Measurements from ENCODE around the gene KHDRBS1. TPM values are rescaled to one million over a fixed set of nuclear protein-coding genes. Genes with fewer than 3 reads are reported as not detected.

The KHDRBS1 gene
- total RNA-seq, 2 experiments from 2014 or later: 91.6 to 94.2 TPM

DNA sequence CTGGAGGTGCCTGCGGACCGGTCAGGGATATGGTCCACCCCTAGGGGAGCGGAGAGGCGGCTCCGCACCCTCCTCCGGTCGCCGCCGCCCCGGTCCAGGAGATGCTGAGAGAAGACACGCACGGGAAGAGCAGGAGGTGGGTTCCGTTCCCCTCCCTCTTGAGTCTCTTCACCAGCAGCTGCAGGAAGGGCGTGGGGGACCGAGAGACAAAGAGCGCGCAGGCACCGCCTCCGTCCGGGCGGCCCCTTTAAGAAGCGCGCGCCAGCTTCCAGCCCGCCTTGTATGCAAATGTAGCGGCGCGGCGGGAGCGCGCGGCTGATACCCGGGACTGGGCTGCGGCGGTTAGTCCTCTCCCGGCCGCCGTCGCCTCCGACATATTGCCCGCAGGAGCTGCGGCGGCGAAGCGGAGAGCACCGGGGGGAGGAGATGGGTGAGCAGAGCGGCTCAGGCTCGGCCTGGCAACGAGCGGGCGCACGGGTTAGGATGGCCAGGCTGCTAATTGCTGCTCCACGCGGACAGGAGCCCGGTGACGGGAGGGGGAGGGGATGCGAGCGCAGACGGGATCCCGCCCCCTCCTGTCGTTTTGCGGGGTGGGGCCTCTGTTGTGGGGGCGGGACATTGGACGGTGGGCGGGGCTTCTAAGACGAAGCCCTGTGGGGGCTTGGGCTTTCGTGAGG, 59.1 kb downstream of the KHDRBS1 start, which contains the start of gene TMEM39B:
Gene TMEM39B, plus strand, starts transcription at position 318 of the 677 bp plus-strand sequence. Its CDS starts 109 bp downstream, at position 427.
- TF ChIP-seq, protein P1, sequence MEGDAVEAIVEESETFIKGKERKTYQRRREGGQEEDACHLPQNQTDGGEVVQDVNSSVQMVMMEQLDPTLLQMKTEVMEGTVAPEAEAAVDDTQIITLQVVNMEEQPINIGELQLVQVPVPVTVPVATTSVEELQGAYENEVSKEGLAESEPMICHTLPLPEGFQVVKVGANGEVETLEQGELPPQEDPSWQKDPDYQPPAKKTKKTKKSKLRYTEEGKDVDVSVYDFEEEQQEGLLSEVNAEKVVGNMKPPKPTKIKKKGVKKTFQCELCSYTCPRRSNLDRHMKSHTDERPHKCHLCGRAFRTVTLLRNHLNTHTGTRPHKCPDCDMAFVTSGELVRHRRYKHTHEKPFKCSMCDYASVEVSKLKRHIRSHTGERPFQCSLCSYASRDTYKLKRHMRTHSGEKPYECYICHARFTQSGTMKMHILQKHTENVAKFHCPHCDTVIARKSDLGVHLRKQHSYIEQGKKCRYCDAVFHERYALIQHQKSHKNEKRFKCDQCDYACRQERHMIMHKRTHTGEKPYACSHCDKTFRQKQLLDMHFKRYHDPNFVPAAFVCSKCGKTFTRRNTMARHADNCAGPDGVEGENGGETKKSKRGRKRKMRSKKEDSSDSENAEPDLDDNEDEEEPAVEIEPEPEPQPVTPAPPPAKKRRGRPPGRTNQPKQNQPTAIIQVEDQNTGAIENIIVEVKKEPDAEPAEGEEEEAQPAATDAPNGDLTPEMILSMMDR (IDR thresholded peaks at IDR 0.05): no peak
- H3K27ac ChIP-seq (ENCODE audit: low read depth in 1 of 2, low read length in 2 of 2): peak within 1 kb of the TSS; percentile 50 to 68
- POLR2A ChIA-PET: interaction anchor here (0.6 to 3.4 kb wide), 37 partner anchors 8 to 1054 kb away, joined by 3 to 71 read pairs (median 5); partner anchors contain the start of genes BSDC1, CCDC28B, IQCC and KHDRBS1
- Mint-ChIP-seq H3K4me3 (peak within 1 kb of the TSS; percentile 89), H3K27ac (peak within 1 kb of the TSS; percentile 82), H3K9me3 (no peaks in the 10 kb centered on the region), H3K27me3 (no peaks in the 10 kb centered on the region), H3K36me3 (ENCODE audit: low read depth) (peaks cover 47% of the 10 kb centered on the region), H3K4me1 (ENCODE audit: low read depth) (peaks cover 39% of the 10 kb centered on the region)
- H3K4me1 ChIP-seq (ENCODE audit: insufficient read depth, low read length): peaks cover 27% of the 10 kb centered on the region
- CTCF ChIA-PET: interaction anchor here (1.0 to 5.5 kb wide), 10 partner anchors 9 to 328 kb away, joined by 3 to 39 read pairs (median 4); partner anchors contain the start of genes KHDRBS1, KPNA6 and TXLNA
- no peaks in the 10 kb centered on the region for H3K27me3 ChIP-seq (ENCODE audit: control insufficient read depth in 1 of 2, insufficient read depth in 2 of 2, low read length in 2 of 2)
- intact Hi-C loops (cut with DNase I, micrococcal nuclease): loop anchor here (1.0 to 10.0 kb wide), 8 partner anchors 36 to 744 kb away; partner anchors contain the start of genes KPNA6 (in 2 of the 2), ADGRB2 (in 1 of the 2), BSDC1 (in 1 of the 2) and PEF1 (in 1 of the 2)
- H3K36me3 ChIP-seq (ENCODE audit: insufficient read depth, low read length): peaks cover 18% of the 10 kb centered on the region
- no peaks in the 10 kb centered on the region for H3K9me3 ChIP-seq (ENCODE audit: control insufficient read depth in 1 of 2, insufficient read depth in 1 of 2, low read length in 2 of 2)
- DNase-seq: peak; percentile 86 to 98 (median 92)
- ATAC-seq (ENCODE audit: poor library complexity): peak; percentile 84
- H3K4me3 ChIP-seq (ENCODE audit: low read length): peak within 1 kb of the TSS; percentile 71

DNA sequence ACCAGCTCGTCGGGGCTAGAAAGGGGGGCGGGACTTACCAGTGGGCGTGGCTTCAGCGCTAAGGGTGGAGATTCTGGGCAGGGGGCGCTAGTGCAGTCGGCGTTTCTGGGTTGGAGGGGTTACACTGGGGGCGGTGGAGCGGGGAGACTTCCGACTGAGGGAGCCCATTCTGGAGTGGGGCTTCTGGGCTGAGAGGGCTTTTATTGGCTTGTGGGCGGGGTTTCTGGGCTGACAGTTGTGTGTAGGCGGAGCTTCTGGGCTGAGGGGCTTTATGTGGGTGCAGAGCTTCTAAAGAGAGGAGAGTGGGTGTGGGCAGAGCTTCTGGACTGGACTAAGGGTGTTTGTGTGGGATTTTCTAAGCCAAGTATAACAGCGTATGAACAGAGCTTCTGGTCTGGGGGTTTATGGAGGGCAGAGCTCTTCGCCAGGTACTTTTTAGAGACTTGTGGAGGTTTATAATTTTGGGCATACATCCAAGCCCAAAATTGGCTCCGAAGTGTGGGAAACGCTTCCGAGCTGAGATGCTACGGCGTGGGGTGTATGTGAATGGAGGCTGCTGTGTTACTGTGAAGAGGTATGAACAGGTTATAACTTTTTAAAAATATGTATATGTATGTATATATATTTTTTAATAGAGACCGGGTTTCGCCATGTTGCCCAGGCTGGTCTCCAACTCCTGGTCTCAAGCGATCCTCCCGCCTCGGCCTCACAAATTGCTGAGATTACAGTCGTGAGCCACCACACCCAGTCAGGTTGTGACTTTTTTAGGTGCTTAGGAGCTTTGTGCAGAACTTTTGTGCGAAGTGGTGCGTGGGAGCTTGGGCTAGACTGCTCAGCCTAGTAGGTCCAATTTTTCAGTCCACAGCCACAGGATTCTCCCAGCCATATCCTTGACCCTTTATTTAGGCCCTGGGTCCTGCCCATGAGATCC, 59.9 kb downstream of the KHDRBS1 start:
- Mint-ChIP-seq H3K27me3 (no peaks in the 10 kb centered on the region), H3K9me3 (no peaks in the 10 kb centered on the region), H3K4me3 (peak overlapping the region; percentile 89), H3K4me1 (ENCODE audit: low read depth) (peaks cover 39% of the 10 kb centered on the region), H3K27ac (peak overlapping the region; percentile 82), H3K36me3 (ENCODE audit: low read depth) (peaks cover 54% of the 10 kb centered on the region)
- Histone ChIP-seq H3K27me3 (ENCODE audit: control insufficient read depth in 1 of 2, insufficient read depth in 2 of 2, low read length in 2 of 2) (no peaks in the 10 kb centered on the region), H3K9me3 (ENCODE audit: control insufficient read depth in 1 of 2, insufficient read depth in 1 of 2, low read length in 2 of 2) (no peaks in the 10 kb centered on the region), H3K4me3 (ENCODE audit: low read length) (peak overlapping the region; percentile 71), H3K27ac (ENCODE audit: low read depth in 1 of 2, low read length in 2 of 2) (peak overlapping the region; percentile 32 to 68), H3K36me3 (ENCODE audit: insufficient read depth, low read length) (peaks cover 20% of the 10 kb centered on the region), H3K4me1 (ENCODE audit: insufficient read depth, low read length) (peaks cover 27% of the 10 kb centered on the region)
- intact Hi-C loops (cut with DNase I, micrococcal nuclease): loop anchor here (2.0 to 10.0 kb wide), 6 partner anchors 35 to 743 kb away; partner anchors contain the start of genes ADGRB2 (in 1 of the 2), BSDC1 (in 1 of the 2), KPNA6 (in 1 of the 2) and PEF1 (in 1 of the 2)
- ChIA-PET POLR2A (interaction anchor here (0.6 to 3.4 kb wide), 36 partner anchors 8 to 1053 kb away, joined by 3 to 71 read pairs (median 5); partner anchors contain the start of genes BSDC1, CCDC28B, KHDRBS1 and KPNA6), CTCF (interaction anchor here (1.0 to 5.5 kb wide), 9 partner anchors 8 to 175 kb away, joined by 3 to 39 read pairs (median 3); partner anchors contain the start of genes KHDRBS1, KPNA6 and TXLNA)
- TF ChIP-seq, protein P1 (IDR thresholded peaks at IDR 0.05): no peak
- ATAC-seq (ENCODE audit: poor library complexity) (no peak), DNase-seq (peak in 1 of 14 experiments; percentile 30)

DNA sequence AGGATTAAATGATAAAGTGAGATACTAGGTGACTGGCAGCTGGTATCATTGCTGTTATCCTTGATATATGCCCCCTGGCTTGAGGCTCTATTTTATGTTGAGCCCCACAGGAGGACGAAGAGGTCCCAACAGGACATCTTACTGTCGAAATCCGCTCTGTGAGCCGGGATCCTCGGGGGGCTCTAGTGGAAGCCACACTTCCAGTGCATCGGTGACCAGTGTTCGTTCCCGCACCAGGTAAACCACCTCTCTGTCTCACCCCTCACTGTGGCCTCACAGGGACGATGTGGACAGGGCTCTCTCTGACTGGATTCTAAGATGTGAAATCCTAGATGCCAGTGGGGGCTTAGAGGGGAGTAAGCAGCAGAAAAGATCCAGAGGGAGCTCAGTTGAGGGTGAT, 61.2 kb downstream of the KHDRBS1 start:
- Histone ChIP-seq H3K9me3 (ENCODE audit: control insufficient read depth in 1 of 2, insufficient read depth in 1 of 2, low read length in 2 of 2) (no peaks in the 10 kb centered on the region), H3K27me3 (ENCODE audit: control insufficient read depth in 1 of 2, insufficient read depth in 2 of 2, low read length in 2 of 2) (no peaks in the 10 kb centered on the region), H3K36me3 (ENCODE audit: insufficient read depth, low read length) (peaks cover 23% of the 10 kb centered on the region), H3K4me1 (ENCODE audit: insufficient read depth, low read length) (peaks cover 27% of the 10 kb centered on the region), H3K27ac (ENCODE audit: low read depth in 1 of 2, low read length in 2 of 2) (no peak overlapping the region), H3K4me3 (ENCODE audit: low read length) (no peak overlapping the region)
- no peaks in the 10 kb centered on the region for H3K27me3 Mint-ChIP-seq
- CTCF ChIA-PET: interaction anchor here (5.5 kb wide), 1 partner anchor 34 kb away, joined by 39 read pairs; the partner anchor contains the start of gene KPNA6
- peaks cover 62% of the 10 kb centered on the region for H3K36me3 Mint-ChIP-seq (ENCODE audit: low read depth)
- intact Hi-C loops (cut with DNase I, micrococcal nuclease): loop anchor here (5.0 to 10.0 kb wide), 3 partner anchors 313 to 580 kb away; partner anchors contain the start of genes ADGRB2 (in 1 of the 2), PEF1 (in 1 of the 2), RBBP4 (in 1 of the 2) and ZBTB8OS (in 1 of the 2)
- no peaks in the 10 kb centered on the region for H3K9me3 Mint-ChIP-seq
- H3K27ac Mint-ChIP-seq: no peak overlapping the region
- DNase-seq: no peak
- no peak for ATAC-seq (ENCODE audit: poor library complexity)
- POLR2A ChIA-PET: no interaction called here
- H3K4me3 Mint-ChIP-seq: peak overlapping the region; percentile 35
- TF ChIP-seq, protein P1 (IDR thresholded peaks at IDR 0.05): no peak
- H3K4me1 Mint-ChIP-seq (ENCODE audit: low read depth): peaks cover 34% of the 10 kb centered on the region

Data from CD4-positive, alpha-beta T cell (primary cell).